ENCODE results near the gene GFOD1. TPM values are rescaled to one million over a fixed set of nuclear protein-coding genes. Genes with fewer than 3 reads are reported as not detected.
"Not testable (repeated sequence)": the region's sequence is repeated elsewhere in the genome, so short reads cannot be mapped to it uniquely, and the experiment has no call there.

GFOD1 gene
- total RNA-seq, 1 experiment from 2014 or later = 2.2 TPM

- in situ Hi-C loops (cut with HindIII; ENCODE audit: low pct_unique_long_range_greater_than_20kb, low sequenced_read_pairs) = no loop called here
- no peak for DNase-seq (ENCODE audit: low read depth)
Observed at GRCh38 chr6:13454286-13455221, 32.8 kb downstream of the GFOD1 start.

GRCh38 chr6:13453771-13454251 is 33.6 kb downstream of the GFOD1 start:
- in situ Hi-C loops (cut with HindIII; ENCODE audit: low pct_unique_long_range_greater_than_20kb, low sequenced_read_pairs) = no loop called here
- peak; percentile 34 for DNase-seq (ENCODE audit: low read depth)

GRCh38 chr6:13453153-13453552 is 34.2 kb downstream of the GFOD1 start:
- in situ Hi-C loops (cut with HindIII; ENCODE audit: low pct_unique_long_range_greater_than_20kb, low sequenced_read_pairs) = no loop called here
- no peak for DNase-seq (ENCODE audit: low read depth)

GRCh38 chr6:13452346-13453117 is 34.9 kb downstream of the GFOD1 start:
- in situ Hi-C loops (cut with HindIII; ENCODE audit: low pct_unique_long_range_greater_than_20kb, low sequenced_read_pairs) = no loop called here
- no peak for DNase-seq (ENCODE audit: low read depth)

DNA sequence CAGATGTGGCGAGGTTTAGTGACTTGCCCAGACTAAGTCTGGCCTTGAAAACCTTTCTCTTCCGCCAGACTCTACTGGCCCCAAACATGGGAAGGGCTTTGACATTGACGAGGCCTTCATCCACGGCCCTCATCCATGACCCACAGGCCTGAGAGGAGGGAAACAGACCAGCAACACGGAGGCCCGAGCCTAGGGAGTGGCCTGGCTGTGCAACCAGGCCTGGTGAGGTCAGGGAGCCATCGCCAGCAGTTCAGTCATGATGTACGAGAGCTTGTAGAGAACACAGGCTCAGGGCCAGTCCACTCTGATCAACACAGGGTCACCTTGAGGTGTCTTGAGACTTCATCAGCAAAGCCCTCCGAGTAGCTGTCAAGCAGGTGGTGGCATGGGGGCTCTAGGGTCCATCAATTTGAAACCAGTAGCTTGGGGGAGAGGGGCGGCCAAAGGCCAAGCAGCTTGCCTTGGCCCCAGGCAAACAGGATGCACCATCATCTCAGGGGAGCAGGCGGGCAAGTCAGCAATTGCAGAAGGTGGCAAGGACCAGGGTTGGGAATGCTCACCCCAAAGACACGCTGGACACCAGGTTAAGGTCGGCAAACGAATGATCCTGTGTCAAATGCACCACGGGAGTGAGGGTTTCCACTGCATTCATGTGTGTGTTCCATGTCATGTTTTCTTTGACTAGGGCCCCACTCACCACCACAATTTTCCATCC is 36.1 kb downstream of the GFOD1 start:
- in situ Hi-C loops (cut with HindIII; ENCODE audit: low pct_unique_long_range_greater_than_20kb, low sequenced_read_pairs) = no loop called here
- no peak for DNase-seq (ENCODE audit: low read depth)

- no peak for DNase-seq (ENCODE audit: low read depth)
- in situ Hi-C loops (cut with HindIII; ENCODE audit: low pct_unique_long_range_greater_than_20kb, low sequenced_read_pairs) = no loop called here
Observed at GRCh38 chr6:13450628-13451027, 36.8 kb downstream of the GFOD1 start.

DNA sequence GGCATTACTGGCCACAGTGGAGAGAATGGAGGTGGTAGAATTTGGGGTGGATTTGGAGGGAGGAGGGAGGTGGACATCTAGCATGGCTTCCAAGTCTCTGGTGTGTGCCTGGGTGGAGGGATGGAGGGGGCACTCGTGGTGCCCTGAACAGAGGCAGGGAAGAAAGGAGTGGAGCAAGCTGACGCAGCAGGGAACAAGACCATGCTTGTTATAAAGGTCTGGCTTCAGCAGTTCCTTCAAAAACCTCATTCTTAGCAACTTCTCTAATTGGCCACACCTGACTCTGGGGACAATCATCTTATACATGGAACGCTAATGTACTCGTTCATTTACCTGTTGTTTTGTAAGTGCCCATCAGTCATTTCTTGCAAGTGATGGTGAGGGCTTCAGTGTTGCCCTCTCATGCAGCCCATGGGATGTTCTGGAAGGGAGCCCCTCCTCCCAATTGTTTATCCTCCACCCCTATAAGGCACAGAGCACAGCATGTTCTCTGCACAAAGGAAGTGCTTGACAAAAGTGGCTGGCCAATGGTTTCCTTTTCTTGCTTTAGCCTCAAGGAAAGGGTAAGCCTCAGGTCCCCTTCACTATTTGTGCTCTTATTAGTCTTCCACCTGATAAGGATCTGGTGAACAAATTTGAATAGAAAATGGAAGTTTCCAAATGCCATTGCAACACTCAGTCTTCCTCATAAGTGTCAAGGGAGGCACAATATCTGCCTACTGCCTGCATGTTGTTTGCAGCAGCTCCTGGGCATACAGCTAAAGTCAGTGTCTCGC is 39.3 kb downstream of the GFOD1 start:
- in situ Hi-C loops (cut with HindIII; ENCODE audit: low pct_unique_long_range_greater_than_20kb, low sequenced_read_pairs) = no loop called here
- DNase-seq (ENCODE audit: low read depth) = no peak

DNA sequence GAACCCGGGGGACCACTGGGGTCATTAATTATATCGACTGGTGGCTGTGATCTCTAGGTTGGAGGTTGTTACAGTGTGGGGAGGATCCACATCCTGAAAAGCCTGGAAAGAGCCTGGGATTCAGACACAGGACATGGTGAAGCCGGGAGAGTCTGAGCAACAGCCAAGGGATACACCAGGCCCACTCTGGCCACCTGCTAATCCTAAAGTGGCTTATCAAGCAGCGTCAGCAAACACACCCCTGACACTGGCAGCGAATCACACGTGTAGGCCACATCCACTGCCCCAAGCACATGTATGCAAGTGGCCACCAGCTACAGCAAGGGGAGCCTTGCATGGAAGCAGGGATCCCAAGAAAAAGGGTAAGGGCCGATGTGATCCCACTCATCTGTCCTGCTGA is 41.0 kb downstream of the GFOD1 start:
- in situ Hi-C loops (cut with HindIII; ENCODE audit: low pct_unique_long_range_greater_than_20kb, low sequenced_read_pairs) = no loop called here

GRCh38 chr6:13445744-13446115 is 41.7 kb downstream of the GFOD1 start:
- DNase-seq (ENCODE audit: low read depth) = no peak
- in situ Hi-C loops (cut with HindIII; ENCODE audit: low pct_unique_long_range_greater_than_20kb, low sequenced_read_pairs) = no loop called here

More for the DNA sequence above, 41.0 kb downstream of the GFOD1 start:
- no peak for DNase-seq (ENCODE audit: low read depth)

DNA sequence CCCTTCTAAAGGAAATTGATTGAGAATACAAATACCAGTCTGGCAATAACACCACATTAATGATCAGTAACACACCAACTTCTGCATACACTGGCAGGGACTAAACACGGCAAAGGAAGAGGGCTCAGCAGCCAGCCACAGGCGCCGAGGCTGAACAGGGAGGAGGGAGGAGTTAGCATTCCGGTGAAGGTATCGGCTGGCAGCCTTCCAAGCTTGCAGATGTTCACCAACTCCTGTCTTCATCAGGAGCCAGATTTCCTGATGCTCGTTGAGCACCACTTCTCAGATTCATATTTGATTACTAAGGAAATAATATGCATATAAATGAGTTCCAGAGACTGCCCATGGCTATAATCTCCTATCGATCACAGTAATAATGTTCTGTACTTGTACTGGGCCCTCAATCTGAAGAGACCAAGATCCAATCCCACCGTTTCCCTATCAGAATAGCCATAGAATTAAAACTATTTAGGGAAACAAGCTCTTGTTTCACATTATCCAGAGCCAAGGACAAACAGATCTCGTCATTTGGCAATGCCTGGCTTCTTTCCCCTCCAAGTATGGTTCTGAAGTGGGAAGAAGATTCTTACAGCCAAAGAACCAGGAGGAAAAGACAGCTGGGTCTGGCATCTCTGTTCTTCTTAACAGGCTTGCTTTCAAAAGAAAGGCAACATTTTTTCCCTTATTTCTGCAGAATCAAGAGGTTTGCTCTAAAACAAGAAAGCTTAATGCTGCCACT is 42.2 kb downstream of the GFOD1 start:
- DNase-seq (ENCODE audit: low read depth) = no peak
- in situ Hi-C loops (cut with HindIII; ENCODE audit: low pct_unique_long_range_greater_than_20kb, low sequenced_read_pairs) = no loop called here

GRCh38 chr6:13444604-13445003 is 42.8 kb downstream of the GFOD1 start:
- in situ Hi-C loops (cut with HindIII; ENCODE audit: low pct_unique_long_range_greater_than_20kb, low sequenced_read_pairs) = no loop called here
- no peak for DNase-seq (ENCODE audit: low read depth)

DNA sequence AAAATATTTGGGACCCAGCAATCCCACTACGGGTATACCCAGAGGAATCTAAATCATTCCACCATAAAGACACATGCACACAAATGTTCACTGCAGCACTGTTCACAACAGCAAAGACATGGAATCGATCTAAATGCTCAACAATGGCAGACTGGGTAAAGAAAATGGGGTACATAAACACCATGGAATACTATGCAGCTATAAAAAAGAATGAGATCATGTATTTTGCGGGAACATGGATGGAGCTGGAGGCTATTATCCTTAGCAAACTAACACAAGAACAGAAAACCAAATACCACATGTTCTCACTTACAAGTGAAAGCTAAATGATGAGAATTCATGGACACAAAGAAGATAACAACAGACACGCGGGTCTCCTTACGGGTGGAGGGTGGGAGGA is 43.4 kb downstream of the GFOD1 start:
- DNase-seq (ENCODE audit: low read depth); in situ Hi-C loops (cut with HindIII; ENCODE audit: low pct_unique_long_range_greater_than_20kb, low sequenced_read_pairs): not testable (repeated sequence)

- no peak for DNase-seq (ENCODE audit: low read depth)
- in situ Hi-C loops (cut with HindIII; ENCODE audit: low pct_unique_long_range_greater_than_20kb, low sequenced_read_pairs) = no loop called here
Observed at GRCh38 chr6:13441778-13442177, 45.6 kb downstream of the GFOD1 start.

- in situ Hi-C loops (cut with HindIII; ENCODE audit: low pct_unique_long_range_greater_than_20kb, low sequenced_read_pairs) = no loop called here
- no peak for DNase-seq (ENCODE audit: low read depth)
Observed at GRCh38 chr6:13439644-13440043, 47.8 kb downstream of the GFOD1 start.

DNA sequence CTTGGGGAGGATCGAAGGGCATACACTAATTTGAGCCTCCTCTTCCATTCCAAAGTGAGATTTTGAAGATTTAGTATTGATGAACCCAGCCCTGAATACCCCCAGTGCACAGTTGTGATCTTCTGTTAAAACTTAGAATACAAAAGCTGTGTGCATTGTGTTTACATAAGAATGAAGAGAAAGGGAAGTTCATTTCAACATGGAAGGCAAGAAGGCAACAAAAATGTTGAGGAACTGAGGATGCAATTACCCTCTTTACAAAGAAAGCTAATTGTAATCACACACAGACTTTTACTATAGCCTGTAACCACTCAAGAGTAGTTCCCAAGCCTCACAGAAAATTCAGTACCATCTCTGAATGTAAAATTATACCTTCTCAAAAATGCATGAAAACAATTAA is 49.3 kb downstream of the GFOD1 start:
- in situ Hi-C loops (cut with HindIII; ENCODE audit: low pct_unique_long_range_greater_than_20kb, low sequenced_read_pairs) = no loop called here
- no peak for DNase-seq (ENCODE audit: low read depth)

GRCh38 chr6:13437218-13437996 is 50.0 kb downstream of the GFOD1 start:
- in situ Hi-C loops (cut with HindIII; ENCODE audit: low pct_unique_long_range_greater_than_20kb, low sequenced_read_pairs) = no loop called here
- no peak for DNase-seq (ENCODE audit: low read depth)

All from Caki2 (cell line).